C1 segment of cervical spinal cord (tissue), 14 donors: ENCODE measurements around the gene RRP15.

Experiments
- DNase-seq, 14 donors: peaks; one replicate each; lab custom pipeline; 2025; lab: John Stamatoyannopoulos, UW

RRP15 gene

GRCh38 chr1:218384581-218384993, 99.5 kb downstream of the RRP15 start:
- DNase-seq, result no peak
